IPS DF 19.7 (cell line): ENCODE results near the gene EDDM3A.
"Not testable (repeated sequence)": the region's sequence is repeated elsewhere in the genome, so short reads cannot be mapped to it uniquely, and the experiment has no call there.

Experiments used
- DNase-seq: peaks from one replicate; pipeline ENCODE4 v3.0.0-alpha.2; 2013; ENCODE audit warnings: low read depth, low spot score

Gene EDDM3A, protein sequence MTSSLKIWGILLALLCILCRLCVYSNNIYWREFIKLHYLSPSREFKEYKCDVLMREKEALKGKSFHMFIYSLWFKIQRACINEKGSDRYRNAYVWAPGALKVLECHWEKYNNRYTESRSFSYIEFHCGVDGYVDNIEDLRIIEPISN

DNA sequence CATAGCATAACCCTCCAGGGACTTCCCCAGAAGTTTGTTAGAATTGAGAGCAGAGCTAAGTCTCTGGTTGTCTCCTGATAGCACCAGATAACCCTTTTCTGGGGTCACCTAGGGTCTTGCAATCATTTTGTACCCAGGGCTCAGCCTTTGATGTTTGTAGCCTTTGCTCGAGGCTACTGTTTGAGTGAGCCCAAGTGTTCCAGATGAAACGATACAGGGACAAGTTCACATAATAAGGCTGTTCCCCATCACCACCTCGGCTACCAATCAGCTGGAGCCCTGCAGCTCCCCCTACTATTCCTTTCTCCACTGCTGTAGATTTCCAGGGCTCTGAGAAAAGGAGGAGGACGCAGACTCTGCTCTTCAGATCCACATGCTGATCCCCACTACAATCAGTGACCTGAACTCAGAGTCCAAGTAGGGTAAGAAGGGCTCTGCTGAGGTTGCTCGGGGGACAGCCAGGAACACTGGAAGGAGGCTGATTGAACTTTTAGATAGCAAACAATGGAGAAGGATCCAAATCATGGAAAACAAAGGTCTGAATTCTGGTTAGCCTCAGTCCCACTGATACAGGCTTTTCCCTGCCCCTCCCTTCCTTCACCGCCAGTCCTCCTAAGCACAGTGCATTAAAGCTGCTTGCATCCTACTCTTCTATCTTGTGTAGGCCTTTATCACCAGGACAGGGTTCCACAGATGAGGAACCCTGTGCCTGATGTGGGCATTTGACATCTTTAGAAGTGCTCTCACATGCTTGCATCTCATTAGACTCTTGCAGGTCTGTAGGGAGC is at the start of gene EDDM3A:
Gene EDDM3A (plus strand): TSS at position 317 of the 788 bp plus-strand sequence. CDS start 1,694 bp downstream, outside the sequence.
- DNase-seq, result no peak

DNA sequence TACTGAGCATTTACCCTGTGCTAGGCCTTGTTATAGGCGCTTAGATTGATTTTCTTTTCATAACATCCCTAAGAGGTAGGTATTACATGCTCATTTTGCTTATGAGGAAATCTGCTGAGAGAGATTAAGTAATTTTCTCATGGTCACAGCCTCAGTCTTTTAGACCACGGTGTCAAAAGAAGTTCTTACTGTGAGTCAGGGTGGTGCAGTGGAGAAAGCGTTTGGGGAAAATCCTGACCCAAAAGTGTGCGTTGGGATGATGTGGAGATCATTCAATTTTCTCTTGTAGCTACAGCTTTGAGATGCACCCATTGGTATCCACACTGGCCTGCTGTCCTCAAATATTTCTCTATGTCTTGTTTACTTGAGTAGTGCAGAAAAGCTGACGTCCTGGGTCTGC is 48.9 kb upstream of the EDDM3A start:
- DNase-seq, result no peak

DNA sequence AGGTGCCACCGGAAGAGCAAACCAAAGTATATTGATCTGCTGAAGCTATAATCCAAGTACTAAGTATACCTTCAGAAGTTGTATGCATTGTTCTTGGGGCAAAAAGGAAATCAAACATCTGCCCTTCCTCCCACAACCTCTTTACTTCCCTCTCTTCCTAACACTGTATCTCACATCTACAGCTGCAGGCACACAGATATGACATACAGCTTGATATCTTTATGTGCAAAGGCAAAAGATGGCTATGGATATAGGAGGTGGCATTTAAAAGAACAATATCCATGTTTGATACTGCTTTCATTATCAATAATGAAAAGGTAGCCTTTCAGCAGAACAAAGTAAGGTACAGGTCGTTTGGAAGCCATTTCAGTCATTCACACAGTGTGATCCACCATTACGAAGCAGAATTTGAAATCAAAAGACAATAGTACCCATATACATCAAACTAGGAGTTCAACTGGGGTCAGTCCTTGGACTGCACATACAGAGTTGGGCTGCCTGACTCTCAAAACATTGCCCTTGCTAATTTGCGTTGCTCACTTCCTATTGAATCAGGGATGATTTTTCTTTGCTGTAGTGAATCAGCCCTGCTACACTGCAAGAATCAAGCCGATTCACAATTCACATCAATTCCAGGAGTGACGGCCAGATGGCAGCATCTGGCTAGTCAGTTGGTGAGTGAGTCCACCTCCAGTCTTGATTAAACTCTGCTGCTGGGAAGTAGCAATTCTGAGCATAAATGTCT is 48.2 kb upstream of the EDDM3A start:
- no peak for DNase-seq

GRCh38 chr14:20698018-20698329 is 47.7 kb upstream of the EDDM3A start:
- no peak for DNase-seq

- DNase-seq, result no peak
These were observed 46.8 kb upstream of the EDDM3A start for GRCh38 chr14:20698934-20699333.

GRCh38 chr14:20699931-20700330 is 45.8 kb upstream of the EDDM3A start:
- DNase-seq, result no peak

DNA sequence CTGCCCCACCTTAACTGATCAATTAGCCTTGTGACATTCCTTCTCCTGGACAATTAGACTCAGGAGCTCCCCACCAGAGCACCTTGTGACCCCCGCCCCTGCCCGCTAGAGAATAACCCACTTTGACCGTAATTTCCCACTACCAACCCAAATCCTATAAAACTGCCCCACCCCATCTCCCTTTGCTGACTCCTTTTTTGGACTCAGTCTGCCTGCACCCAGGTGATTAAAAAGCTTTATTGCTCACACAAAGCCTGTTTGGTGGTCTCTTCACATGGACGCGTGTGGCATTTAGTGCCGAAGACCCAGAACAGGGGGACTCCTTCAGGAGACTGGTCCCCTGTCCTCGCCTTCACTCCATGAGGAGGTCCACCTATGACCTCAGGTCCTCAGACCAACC is 44.7 kb upstream of the EDDM3A start:
- DNase-seq, result not testable (repeated sequence)

GRCh38 chr14:20706657-20707355 is 38.9 kb upstream of the EDDM3A start:
- peak; percentile 59 for DNase-seq

GRCh38 chr14:20707622-20708021 is 38.1 kb upstream of the EDDM3A start:
- DNase-seq, result no peak

- DNase-seq, result no peak
These were observed 34.4 kb upstream of the EDDM3A start for GRCh38 chr14:20711261-20711660.

DNA sequence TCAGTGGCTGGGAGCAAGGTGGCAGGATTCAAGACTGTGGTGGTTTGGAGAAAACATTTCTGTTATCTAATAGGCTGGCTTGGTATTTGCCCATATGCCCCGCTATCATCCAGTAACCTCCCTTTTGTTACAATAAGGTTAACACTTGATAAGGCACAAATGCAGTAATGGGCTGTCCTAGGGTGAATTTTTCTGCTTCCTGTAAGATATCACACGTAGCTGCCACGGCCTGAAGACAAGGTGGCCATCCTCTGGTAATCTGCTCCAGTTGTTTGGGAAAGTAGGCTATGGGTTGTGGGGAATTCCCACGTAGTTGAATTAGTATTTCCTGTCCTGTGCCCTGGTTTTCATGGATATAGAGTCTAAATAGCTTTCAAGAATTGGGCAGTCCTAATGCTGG is 34.0 kb upstream of the EDDM3A start:
- no peak for DNase-seq

GRCh38 chr14:20712904-20713303 is 32.8 kb upstream of the EDDM3A start:
- no peak for DNase-seq

DNA sequence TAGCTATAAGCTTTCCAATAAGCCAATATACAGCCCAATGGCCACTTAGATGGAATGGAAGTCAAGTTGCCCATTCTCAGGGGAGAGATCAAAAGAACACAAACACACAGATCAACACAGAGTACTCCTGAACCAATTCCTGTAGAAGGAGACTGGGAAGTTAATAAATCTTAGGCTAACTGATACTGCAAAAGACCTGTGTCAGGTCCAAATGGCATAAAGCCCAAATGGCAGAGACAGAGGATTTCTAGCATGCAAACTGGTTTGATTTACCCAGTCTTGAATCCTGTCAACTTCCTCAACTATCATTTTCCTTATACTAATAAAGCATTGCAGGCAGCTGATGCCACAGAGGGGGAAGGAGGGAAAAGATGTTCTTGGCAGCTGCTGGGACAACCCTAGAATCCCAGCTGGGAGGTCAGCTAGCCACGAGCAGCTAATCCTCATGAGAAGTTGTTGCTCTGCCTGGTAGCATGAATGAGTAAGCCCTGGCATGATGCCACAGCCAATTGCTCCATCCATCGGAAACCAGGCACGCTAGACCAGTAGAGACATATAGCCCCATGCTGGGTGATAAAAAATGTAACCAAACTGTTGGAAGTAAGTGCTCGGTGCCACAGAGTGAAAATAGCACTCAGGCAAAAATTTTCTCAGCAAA is 31.0 kb upstream of the EDDM3A start:
- no peak for DNase-seq

GRCh38 chr14:20719777-20720176 is 25.9 kb upstream of the EDDM3A start:
- no peak for DNase-seq

- DNase-seq, result no peak
These were observed 24.9 kb upstream of the EDDM3A start for GRCh38 chr14:20720741-20721140.

- DNase-seq, result no peak
These were observed 23.7 kb upstream of the EDDM3A start for GRCh38 chr14:20722016-20722415.

GRCh38 chr14:20723488-20723887 is 22.2 kb upstream of the EDDM3A start:
- no peak for DNase-seq

GRCh38 chr14:20726121-20726520 is 19.6 kb upstream of the EDDM3A start:
- DNase-seq, result not testable (repeated sequence)

DNA sequence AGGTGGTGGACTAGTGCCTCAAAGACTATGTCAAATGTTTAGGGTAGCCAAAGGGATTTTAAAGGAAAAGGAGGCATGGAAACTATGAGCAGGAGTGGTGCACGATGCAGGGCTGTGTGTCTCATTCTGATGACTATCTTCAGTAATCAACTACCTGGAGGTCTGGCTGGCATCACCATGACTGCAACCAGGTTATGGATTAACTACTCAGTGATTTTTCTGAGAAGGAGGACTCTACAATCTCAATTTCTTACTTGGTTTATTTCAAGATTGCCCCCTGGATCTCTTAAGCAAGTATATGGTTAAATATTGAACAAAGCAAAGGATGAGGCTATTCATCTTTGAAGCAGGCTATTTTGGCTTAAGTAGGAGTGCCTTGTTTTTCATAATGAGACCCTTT is 19.2 kb upstream of the EDDM3A start:
- DNase-seq, result no peak

DNA sequence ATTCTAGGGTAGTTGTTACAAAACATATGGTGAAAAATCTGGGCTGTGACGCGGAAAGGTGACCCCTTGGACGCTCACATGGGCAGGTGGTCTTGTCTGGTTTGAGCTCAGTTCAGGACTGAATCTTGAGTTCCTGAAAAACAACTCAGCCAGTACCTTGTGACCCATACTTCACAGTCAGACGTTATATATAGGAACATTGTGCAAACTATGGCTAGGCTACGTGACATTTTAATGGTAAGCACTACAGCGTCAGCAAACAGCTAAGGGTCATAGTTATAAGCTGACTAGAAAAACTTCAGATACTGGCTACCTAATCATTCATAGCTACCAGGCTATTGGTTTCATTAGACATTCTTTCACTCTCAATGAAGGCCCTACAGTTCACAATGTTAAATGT is 14.8 kb upstream of the EDDM3A start:
- DNase-seq, result no peak

DNA sequence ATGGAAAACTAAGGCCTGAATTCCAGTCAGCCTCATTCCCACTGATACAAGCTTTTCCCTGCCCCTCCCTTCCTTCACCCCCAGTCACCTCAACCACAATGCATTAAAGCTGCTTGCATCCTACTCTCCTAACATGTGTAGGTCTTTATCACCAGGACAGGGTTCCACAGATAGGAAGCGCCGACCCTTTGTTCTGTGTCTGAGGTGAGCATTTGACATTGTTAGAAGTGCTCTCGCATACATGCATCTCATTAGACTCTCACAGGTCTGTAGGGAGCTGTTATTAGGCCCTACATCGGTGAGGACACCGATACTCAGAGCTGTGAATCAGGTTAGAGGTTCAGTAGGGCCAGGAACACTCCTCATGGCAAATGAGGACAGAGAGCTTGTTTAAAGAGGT is 13.2 kb upstream of the EDDM3A start:
- DNase-seq, result peak; percentile 5
